ENCODE data around the gene STYXL1.

- no peak for TF ChIP-seq CTCF (IDR thresholded peaks at IDR 0.05; ENCODE audit: borderline replicate concordance, extremely low read depth, low read length, poor library complexity, severe bottlenecking)
- no peak for TF ChIP-seq EZH2 (IDR thresholded peaks at IDR 0.05; ENCODE audit: borderline replicate concordance, low read depth, low read length, severe bottlenecking)
These were observed 49.8 kb downstream of the STYXL1 start for GRCh38 chr7:75998038-75998437.
